Right lobe of liver (tissue), 6 donors: ENCODE data around the gene EPHA1. TPM values are rescaled to one million over a fixed set of nuclear protein-coding genes. Genes with fewer than 3 reads are reported as not detected.
A peak's percentile ranks its signal among the peaks of the same experiment; 100 is the strongest.

Experiments used
- ATAC-seq, 4 donors: fragments of 200-7000 bp; cut with Tn5 transposase; one replicate each; pipeline ENCODE4 v1.9.1; 2020; ENCODE audit warnings: mild to moderate bottlenecking in 4 of 4, moderate library complexity in 4 of 4
- DNase-seq, 3 donors: peaks; one replicate each; pipeline ENCODE4 v3.0.0-alpha.2; 2020
- H3K27ac ChIP-seq, 3 donors: fragments of 200-600 bp; one replicate each; pipeline ENCODE4 v1.8.0; 2022
- H3K27me3 ChIP-seq, 2 donors: fragments of 200-600 bp; one replicate each; pipeline ENCODE4 v1.8.0; 2022
- H3K36me3 ChIP-seq, 4 donors: fragments of 200-600 bp; sonication (generic) in 1 of 4; one replicate each; pipeline versions ENCODE4 v1.5.1 to v1.8.0; 2017 to 2022; ENCODE audit warnings: control low read depth in 1 of 4
- H3K4me1 ChIP-seq, 4 donors: fragments of 200-600 bp; sonication (generic) in 1 of 4; one replicate each; pipeline versions ENCODE4 v1.5.1 to v1.8.0; 2017 to 2022; ENCODE audit warnings: control low read depth in 1 of 4
- H3K4me3 ChIP-seq, 3 donors: fragments of 200-600 bp; one replicate each; pipeline ENCODE4 v1.8.0; 2022
- H3K9me3 ChIP-seq, 4 donors: fragments of 200-600 bp; sonication (generic) in 1 of 4; one replicate each; pipeline versions ENCODE4 v1.5.1 to v1.8.0; 2017 to 2022; ENCODE audit warnings: control low read depth in 1 of 4
- CTCF ChIP-seq, 4 donors: fragments of 200-600 bp in 3 of 4; fragments of 450-650 bp in 1 of 4; IDR thresholded peaks; one replicate each; pipeline versions ENCODE4 v1.5.1 to v1.8.0; 2016 to 2022; ENCODE audit warnings: antibody characterized with exemption in 4 of 4, mild to moderate bottlenecking in 2 of 4
- POLR2A ChIP-seq: fragments of 450-650 bp; IDR thresholded peaks from one replicate; pipeline ENCODE4 v1.6.1; 2017; ENCODE audit warnings: antibody characterized with exemption, mild to moderate bottlenecking
- WGBS: methylation state at CpG from one replicate; pipeline ENCODE4 v1.1.6; 2018; ENCODE audit warnings: low coverage, low lambda C conversion rate; ENCODE audit not compliant: insufficient coverage; ENCODE audit errors: missing lambda C conversion rate; 5-methylcytosine and 5-hydroxymethylcytosine counted together
- intact Hi-C, 2 donors: fragments of 100-400 bp; cut with DNase I; formaldehyde crosslinking; loops; one replicate each; pipeline versions ENCODE4 v1.11.2 to v1.14.1; 2022
- total RNA-seq, 6 experiments: library from RNA; depleted of rRNA in 2 of 6; stranded (reverse); fragments of >200 nt in 2 of 6; fragmentation: NEBNext Ultra II Directional in 3 of 6; extraction: Animal tissue kit (Norgen Biotek cat#: 25700) in 3 of 6; gene quantifications; one replicate each; pipeline versions ENCODE4 v1.1.0 to v1.2.4, GENCODE V29; 2016 to 2023
- donor health status: DM: no; HTN: yes; CAD: no.
- donor health status: DM: no; HTN: no; CAD: no.
- donor health status: DM: no; HTN: no; CAD: no.
- donor health status: DM: no; HTN: yes; CAD: no.
- donor health status: DM: no; HTN: yes; CAD: no.

The EPHA1 gene
- total RNA-seq, 6 experiments from 2014 or later, result 12.6 to 41.3 (median 16.5) TPM

GRCh38 chr7:143444063-143444782, 35.6 kb upstream of the EPHA1 start:
- peak; percentile 73 to 88 (median 81) for ATAC-seq
- no peak for TF ChIP-seq POLR2A
- TF ChIP-seq CTCF (IDR thresholded peaks at IDR 0.05), result no peak
- H3K27me3 ChIP-seq, result no peaks in the 10 kb centered on the region
- peaks cover 0 to 12% (median 6%) of the 10 kb centered on the region in 4 donors for H3K4me1 ChIP-seq
- WGBS, result 57% methylated on average over 6 of the region's 6 CpGs
- no peaks in the 10 kb centered on the region for H3K36me3 ChIP-seq
- intact Hi-C loops, result no loop called here
- DNase-seq, result no peak
- H3K4me3 ChIP-seq, result no peak overlapping the region
- no peaks in the 10 kb centered on the region for H3K9me3 ChIP-seq
- no peak overlapping the region for H3K27ac ChIP-seq

DNA sequence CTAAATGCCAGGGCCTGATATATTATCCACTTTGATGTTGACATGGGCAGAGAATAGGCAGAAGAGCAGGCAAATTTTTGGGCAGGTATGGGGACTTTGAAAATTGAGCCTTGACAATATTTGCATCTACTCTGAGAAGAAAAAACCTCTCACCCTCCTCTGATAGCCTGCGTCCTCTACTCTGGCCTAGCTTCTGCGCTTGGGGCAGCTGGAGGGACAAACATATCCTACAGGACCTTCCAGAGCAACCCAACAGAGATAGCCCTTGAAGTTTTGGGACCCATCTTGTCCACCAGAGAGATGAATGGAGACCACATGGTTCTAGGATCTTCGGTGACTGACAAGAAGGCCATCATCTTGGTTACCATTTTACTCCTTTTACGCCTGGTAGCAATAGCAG, 34.5 kb upstream of the EPHA1 start, which contains the start of gene TAS2R60:
TAS2R60 (plus strand) TSS at position 301 of the 400 bp plus-strand sequence; CDS start at position 301, 0 bp downstream.
- no peak within 1 kb of the TSS for H3K4me3 ChIP-seq
- no peaks in the 10 kb centered on the region for H3K9me3 ChIP-seq
- no peaks in the 10 kb centered on the region for H3K27me3 ChIP-seq
- no peak within 1 kb of the TSS for H3K27ac ChIP-seq
- peaks cover 0 to 12% (median 6%) of the 10 kb centered on the region in 4 donors for H3K4me1 ChIP-seq
- WGBS, result no CpG with 5 or more reads among the region's 4 CpGs
- intact Hi-C loops, result no loop called here
- ATAC-seq, result no peak
- no peaks in the 10 kb centered on the region for H3K36me3 ChIP-seq
- TF ChIP-seq CTCF (IDR thresholded peaks at IDR 0.05) (no peak), POLR2A (no peak)
- DNase-seq, result no peak

DNA sequence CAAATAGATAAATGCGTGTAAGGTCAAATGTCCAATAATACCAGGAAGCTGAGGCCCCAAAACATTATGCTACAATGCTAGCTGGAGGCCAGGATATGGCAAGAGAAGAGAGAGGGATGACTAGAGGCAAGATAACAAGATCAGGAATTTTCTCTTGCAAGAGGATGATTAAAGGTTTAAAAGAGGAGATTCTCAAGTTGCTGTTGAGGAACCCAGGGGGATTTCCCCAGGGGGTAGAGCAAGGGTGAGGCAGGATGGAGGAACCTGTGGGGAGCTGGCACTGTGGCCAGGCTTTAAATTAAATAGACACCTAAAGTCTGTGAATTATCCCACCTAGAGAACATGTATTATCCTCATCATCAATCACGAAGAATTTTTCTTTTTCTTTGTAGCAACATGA, 31.2 kb upstream of the EPHA1 start:
- Histone ChIP-seq H3K27ac (no peak overlapping the region), H3K36me3 (no peaks in the 10 kb centered on the region), H3K9me3 (no peaks in the 10 kb centered on the region), H3K4me1 (peaks cover 0 to 40% (median 19%) of the 10 kb centered on the region in 4 donors), H3K27me3 (no peaks in the 10 kb centered on the region), H3K4me3 (no peak overlapping the region)
- WGBS, result 57% methylated on average over 2 of the region's 2 CpGs
- TF ChIP-seq CTCF (IDR thresholded peaks at IDR 0.05) (no peak), POLR2A (no peak)
- intact Hi-C loops, result no loop called here
- no peak for ATAC-seq
- DNase-seq, result no peak

DNA sequence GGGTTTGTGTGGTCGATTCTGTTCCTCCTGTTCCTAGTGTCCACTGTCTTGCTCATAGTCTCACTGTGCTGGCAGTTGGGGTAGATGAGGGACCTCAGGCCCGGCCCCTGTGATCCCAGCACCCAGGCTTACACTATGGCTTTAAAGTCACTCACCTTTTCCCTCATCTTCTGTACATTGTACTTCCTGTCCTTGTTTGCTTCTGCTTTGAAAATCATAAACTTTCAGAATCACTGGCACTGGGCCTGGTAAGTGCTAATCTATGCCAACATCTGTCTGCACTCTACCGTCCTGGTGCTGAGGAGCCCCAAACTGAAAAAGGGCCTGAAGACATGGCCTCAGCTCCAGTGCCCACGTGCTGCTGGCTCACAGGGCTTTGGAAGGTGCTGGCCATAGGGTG, 28.9 kb upstream of the EPHA1 start:
- no peak for ATAC-seq

More for the DNA sequence above, 28.9 kb upstream of the EPHA1 start:
- no peaks in the 10 kb centered on the region for H3K36me3 ChIP-seq
- intact Hi-C loops, result no loop called here
- H3K4me1 ChIP-seq, result peaks cover 0 to 35% (median 18%) of the 10 kb centered on the region in 4 donors
- 32% methylated on average over 3 of the region's 4 CpGs for WGBS
- H3K9me3 ChIP-seq, result no peaks in the 10 kb centered on the region
- no peaks in the 10 kb centered on the region for H3K27me3 ChIP-seq
- DNase-seq, result no peak
- no peak overlapping the region for H3K27ac ChIP-seq
- no peak overlapping the region for H3K4me3 ChIP-seq
- no peak for TF ChIP-seq CTCF (IDR thresholded peaks at IDR 0.05)
- no peak for TF ChIP-seq POLR2A
